ENCODE data around the gene TJP3. TPM values are rescaled to one million over a fixed set of nuclear protein-coding genes. Genes with fewer than 3 reads are reported as not detected.

Gene TJP3
- total RNA-seq, 3 donors from 2014 or later (not counting 1 experiment from before 2014, with no cell fraction given): 1.1 to 2.9 (median 1.3) TPM

DNA sequence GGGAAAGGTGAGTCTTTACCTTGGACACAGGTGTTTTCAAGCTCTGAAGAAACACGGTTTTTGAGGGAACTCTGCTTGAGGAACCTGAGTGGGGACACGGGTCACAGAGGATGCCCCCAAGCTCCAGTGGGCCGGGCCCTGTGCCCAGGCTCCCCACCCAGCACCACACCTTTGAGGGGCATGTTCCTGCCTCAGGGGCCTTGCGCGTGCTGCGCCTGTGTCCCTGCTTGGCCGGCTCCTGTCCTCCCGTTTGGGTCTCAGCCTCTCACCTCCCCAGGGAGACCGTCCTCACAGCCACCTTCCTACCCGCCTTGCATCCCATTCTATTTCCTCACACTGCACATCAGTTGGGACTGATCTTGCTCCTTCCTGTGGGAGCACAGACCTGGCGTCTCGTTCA is 29.0 kb upstream of the TJP3 start:
- TF ChIP-seq, protein P1, sequence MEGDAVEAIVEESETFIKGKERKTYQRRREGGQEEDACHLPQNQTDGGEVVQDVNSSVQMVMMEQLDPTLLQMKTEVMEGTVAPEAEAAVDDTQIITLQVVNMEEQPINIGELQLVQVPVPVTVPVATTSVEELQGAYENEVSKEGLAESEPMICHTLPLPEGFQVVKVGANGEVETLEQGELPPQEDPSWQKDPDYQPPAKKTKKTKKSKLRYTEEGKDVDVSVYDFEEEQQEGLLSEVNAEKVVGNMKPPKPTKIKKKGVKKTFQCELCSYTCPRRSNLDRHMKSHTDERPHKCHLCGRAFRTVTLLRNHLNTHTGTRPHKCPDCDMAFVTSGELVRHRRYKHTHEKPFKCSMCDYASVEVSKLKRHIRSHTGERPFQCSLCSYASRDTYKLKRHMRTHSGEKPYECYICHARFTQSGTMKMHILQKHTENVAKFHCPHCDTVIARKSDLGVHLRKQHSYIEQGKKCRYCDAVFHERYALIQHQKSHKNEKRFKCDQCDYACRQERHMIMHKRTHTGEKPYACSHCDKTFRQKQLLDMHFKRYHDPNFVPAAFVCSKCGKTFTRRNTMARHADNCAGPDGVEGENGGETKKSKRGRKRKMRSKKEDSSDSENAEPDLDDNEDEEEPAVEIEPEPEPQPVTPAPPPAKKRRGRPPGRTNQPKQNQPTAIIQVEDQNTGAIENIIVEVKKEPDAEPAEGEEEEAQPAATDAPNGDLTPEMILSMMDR (IDR thresholded peaks at IDR 0.05): no peak
- H3K27me3 ChIP-seq (ENCODE audit: control insufficient read depth, insufficient read depth, low read length): no peaks in the 10 kb centered on the region

DNA sequence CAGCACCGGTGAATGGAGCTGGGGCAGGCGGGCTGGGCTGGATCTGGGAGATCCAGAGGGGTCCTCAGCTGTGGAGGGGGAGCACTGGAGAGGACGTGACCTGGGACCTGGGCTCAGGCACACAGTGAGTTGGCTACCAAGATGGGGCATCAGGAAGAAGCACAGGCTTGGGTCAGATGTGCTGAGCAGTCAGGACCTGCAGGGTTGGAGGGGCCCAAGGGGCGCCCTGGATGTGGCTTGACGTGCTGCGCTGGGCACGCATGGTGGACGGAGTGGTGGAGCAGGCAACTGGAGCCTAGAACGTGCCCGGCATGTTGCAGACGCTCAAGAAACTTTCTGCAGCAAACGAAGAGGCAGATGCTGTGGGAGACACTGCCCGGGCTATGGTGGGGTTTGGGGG is 28.6 kb upstream of the TJP3 start:
- no peaks in the 10 kb centered on the region for H3K36me3 Mint-ChIP-seq
- intact Hi-C loops (cut with micrococcal nuclease): no loop called here
- peaks cover 30 to 37% of the 10 kb centered on the region in 2 donors for H3K4me1 Mint-ChIP-seq
- Histone ChIP-seq H3K27me3 (ENCODE audit: control insufficient read depth, insufficient read depth, low read length) (no peaks in the 10 kb centered on the region), H3K36me3 (ENCODE audit: control insufficient read depth, insufficient read depth, low read length) (peaks cover 7% of the 10 kb centered on the region), H3K9me3 (ENCODE audit: control insufficient read depth, insufficient read depth, low read length) (no peaks in the 10 kb centered on the region), H3K27ac (ENCODE audit: low read length) (no peak overlapping the region), H3K4me1 (ENCODE audit: control insufficient read depth, insufficient read depth, low read length) (peaks cover 20% of the 10 kb centered on the region), H3K4me3 (ENCODE audit: low read length) (no peak overlapping the region)
- 97% methylated on average over 13 of the region's 13 CpGs for WGBS (ENCODE audit: insufficient coverage)
- DNase-seq: no peak
- peak in 2 of 3 donors; percentile 11 to 19 for ATAC-seq
- TF ChIP-seq, protein P1 (IDR thresholded peaks at IDR 0.05): no peak
- H3K9me3 Mint-ChIP-seq: no peaks in the 10 kb centered on the region
- no peak overlapping the region for H3K4me3 Mint-ChIP-seq
- H3K27me3 Mint-ChIP-seq (ENCODE audit: low read depth in 2 of 2): no peaks in the 10 kb centered on the region
- peak overlapping the region in 1 of 2 donors; percentile 68 for H3K27ac Mint-ChIP-seq

More for the DNA sequence above, 29.0 kb upstream of the TJP3 start:
- Mint-ChIP-seq H3K9me3 (no peaks in the 10 kb centered on the region), H3K4me1 (peaks cover 28 to 38% of the 10 kb centered on the region in 2 donors), H3K27me3 (ENCODE audit: low read depth in 2 of 2) (no peaks in the 10 kb centered on the region), H3K36me3 (no peaks in the 10 kb centered on the region), H3K4me3 (no peak overlapping the region), H3K27ac (peak overlapping the region in 1 of 2 donors; percentile 68)
- Histone ChIP-seq H3K4me1 (ENCODE audit: control insufficient read depth, insufficient read depth, low read length) (peaks cover 20% of the 10 kb centered on the region), H3K4me3 (ENCODE audit: low read length) (no peak overlapping the region), H3K36me3 (ENCODE audit: control insufficient read depth, insufficient read depth, low read length) (peaks cover 3% of the 10 kb centered on the region), H3K27ac (ENCODE audit: low read length) (no peak overlapping the region), H3K9me3 (ENCODE audit: control insufficient read depth, insufficient read depth, low read length) (no peaks in the 10 kb centered on the region)
- intact Hi-C loops (cut with micrococcal nuclease): no loop called here
- no peak for ATAC-seq
- no peak for DNase-seq
- 89% methylated on average over 12 of the region's 12 CpGs for WGBS (ENCODE audit: insufficient coverage)

DNA sequence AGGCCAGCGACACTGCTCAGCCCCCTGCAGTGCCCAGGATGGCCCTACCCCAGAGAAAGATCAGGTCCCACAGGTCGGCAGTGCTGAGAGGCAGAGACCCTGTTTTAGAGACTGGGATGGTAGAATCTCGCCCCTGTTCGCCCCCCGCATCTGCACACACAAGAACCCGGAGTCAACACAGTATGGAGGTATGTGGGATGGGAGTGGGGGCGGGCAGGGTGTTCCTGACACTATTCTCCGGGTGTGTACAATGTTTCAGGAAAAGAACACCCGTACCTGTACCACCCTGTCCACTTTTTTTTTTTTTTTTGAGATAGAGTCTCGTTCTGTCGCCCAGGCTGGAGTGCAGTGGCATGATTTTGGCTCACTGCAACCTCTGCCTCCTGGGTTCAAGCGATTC is 27.2 kb upstream of the TJP3 start:
- intact Hi-C loops (cut with micrococcal nuclease): no loop called here
- Histone ChIP-seq H3K36me3 (ENCODE audit: control insufficient read depth, insufficient read depth, low read length) (peaks cover 8% of the 10 kb centered on the region), H3K27ac (ENCODE audit: low read length) (no peak overlapping the region), H3K4me1 (ENCODE audit: control insufficient read depth, insufficient read depth, low read length) (peaks cover 18% of the 10 kb centered on the region), H3K27me3 (ENCODE audit: control insufficient read depth, insufficient read depth, low read length) (no peaks in the 10 kb centered on the region), H3K9me3 (ENCODE audit: control insufficient read depth, insufficient read depth, low read length) (no peaks in the 10 kb centered on the region), H3K4me3 (ENCODE audit: low read length) (no peak overlapping the region)
- Mint-ChIP-seq H3K4me1 (peaks cover 29 to 30% of the 10 kb centered on the region in 2 donors), H3K27ac (no peak overlapping the region), H3K36me3 (no peaks in the 10 kb centered on the region), H3K4me3 (no peak overlapping the region), H3K27me3 (ENCODE audit: low read depth in 2 of 2) (no peaks in the 10 kb centered on the region), H3K9me3 (no peaks in the 10 kb centered on the region)
- DNase-seq (no peak), ATAC-seq (no peak)
- TF ChIP-seq, protein P1 (IDR thresholded peaks at IDR 0.05): no peak
- 96% methylated on average over 11 of the region's 12 CpGs for WGBS (ENCODE audit: insufficient coverage)

DNA sequence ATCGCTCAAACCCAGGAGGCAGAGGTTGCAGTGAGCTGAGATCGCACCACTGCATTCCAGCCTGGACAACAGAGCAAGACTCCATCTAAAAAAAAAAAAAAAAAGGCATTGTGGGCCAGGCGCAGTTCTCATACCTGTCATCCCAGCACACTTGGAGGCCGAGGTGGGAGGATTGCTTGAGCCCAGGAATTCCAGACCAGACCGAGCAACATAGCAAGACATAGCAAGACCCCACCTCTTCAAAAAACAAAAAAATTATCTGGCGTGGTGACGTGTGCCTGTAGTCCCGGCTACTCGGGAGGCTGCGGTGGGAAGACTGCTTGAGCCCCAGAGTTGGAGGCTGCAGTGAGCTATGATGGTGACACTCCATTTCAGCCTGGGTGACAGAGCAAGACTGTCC is 25.9 kb upstream of the TJP3 start:
- Mint-ChIP-seq H3K9me3 (no peaks in the 10 kb centered on the region), H3K27ac (no peak overlapping the region), H3K36me3 (no peaks in the 10 kb centered on the region), H3K4me3 (no peak overlapping the region), H3K4me1 (peaks cover 24 to 25% of the 10 kb centered on the region in 2 donors), H3K27me3 (ENCODE audit: low read depth in 2 of 2) (no peaks in the 10 kb centered on the region)
- Histone ChIP-seq H3K27me3 (ENCODE audit: control insufficient read depth, insufficient read depth, low read length) (no peaks in the 10 kb centered on the region), H3K27ac (ENCODE audit: low read length) (no peak overlapping the region), H3K9me3 (ENCODE audit: control insufficient read depth, insufficient read depth, low read length) (no peaks in the 10 kb centered on the region), H3K4me1 (ENCODE audit: control insufficient read depth, insufficient read depth, low read length) (peaks cover 11% of the 10 kb centered on the region), H3K4me3 (ENCODE audit: low read length) (no peak overlapping the region), H3K36me3 (ENCODE audit: control insufficient read depth, insufficient read depth, low read length) (peaks cover 8% of the 10 kb centered on the region)
- no peak for DNase-seq
- TF ChIP-seq, protein P1 (IDR thresholded peaks at IDR 0.05): no peak
- 97% methylated on average over 9 of the region's 10 CpGs for WGBS (ENCODE audit: insufficient coverage)
- ATAC-seq: no peak
- intact Hi-C loops (cut with micrococcal nuclease): no loop called here
